ENCODE results near the gene LIME1. TPM values are rescaled to one million over a fixed set of nuclear protein-coding genes. Genes with fewer than 3 reads are reported as not detected.

The LIME1 gene
- total RNA-seq, 1 experiment from 2014 or later: 4.5 TPM

DNA sequence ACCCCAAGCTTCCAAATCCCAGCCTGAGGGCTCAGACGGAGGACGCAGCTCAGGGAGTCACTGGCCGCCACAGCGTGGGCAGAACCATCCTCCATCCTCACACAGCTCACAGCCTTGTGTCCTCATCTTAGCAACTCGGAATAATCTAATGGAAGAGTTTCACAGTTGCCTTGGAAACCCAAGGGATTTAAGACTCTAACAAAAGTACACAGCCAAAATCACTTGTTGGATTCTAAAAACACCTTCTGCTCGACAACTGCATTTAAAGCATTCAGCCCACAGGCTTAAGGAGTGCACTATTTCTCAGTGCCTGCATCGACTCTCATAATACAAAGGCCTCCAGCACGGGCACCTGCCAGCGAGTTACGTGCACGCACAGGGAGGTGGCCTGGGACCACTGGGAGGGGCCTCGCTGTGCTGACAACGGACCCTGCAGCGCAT is 49.2 kb downstream of the LIME1 start (continued):
- TF ChIP-seq, protein P1, sequence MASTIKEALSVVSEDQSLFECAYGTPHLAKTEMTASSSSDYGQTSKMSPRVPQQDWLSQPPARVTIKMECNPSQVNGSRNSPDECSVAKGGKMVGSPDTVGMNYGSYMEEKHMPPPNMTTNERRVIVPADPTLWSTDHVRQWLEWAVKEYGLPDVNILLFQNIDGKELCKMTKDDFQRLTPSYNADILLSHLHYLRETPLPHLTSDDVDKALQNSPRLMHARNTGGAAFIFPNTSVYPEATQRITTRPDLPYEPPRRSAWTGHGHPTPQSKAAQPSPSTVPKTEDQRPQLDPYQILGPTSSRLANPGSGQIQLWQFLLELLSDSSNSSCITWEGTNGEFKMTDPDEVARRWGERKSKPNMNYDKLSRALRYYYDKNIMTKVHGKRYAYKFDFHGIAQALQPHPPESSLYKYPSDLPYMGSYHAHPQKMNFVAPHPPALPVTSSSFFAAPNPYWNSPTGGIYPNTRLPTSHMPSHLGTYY (CRISPR knock-in tag; IDR thresholded peaks at IDR 0.05): no peak
- TF ChIP-seq NR2C2 (CRISPR knock-in tag; IDR thresholded peaks at IDR 0.05): no peak

DNA sequence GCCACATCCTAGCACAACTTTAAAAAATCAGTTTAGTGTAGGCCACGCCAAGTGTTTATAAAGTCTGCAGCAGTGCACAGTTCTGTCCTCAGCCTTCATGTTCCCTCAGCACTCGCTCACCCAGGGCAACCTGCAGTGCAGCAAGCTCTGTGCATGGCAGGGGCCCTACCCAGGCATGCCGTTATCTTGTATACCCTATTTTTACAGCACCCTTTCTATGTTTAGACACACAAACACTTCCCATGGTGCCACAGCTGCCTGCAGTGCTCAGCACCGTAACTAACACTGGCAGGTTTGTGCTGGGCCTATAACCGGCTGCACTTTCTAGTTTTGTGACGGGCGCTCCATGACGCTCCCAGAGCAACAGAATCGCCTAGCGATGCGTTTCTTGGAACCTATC is 50.8 kb downstream of the LIME1 start:
- ChIA-PET CTCF (interaction anchor here (0.9 to 2.1 kb wide), 5 partner anchors 12 to 77 kb away, joined by 4 to 16 read pairs (median 7); partner anchors contain the start of gene TPD52L2), POLR2A (no interaction called here)
- Mint-ChIP-seq H3K9me3 (no peaks in the 10 kb centered on the region), H3K27ac (peak overlapping the region; percentile 6; the same call in 1 of the 2 replicates), H3K27me3 (ENCODE audit: low read depth) (no peaks in the 10 kb centered on the region), H3K4me1 (0 out of 2 replicates have a peak, but pooled peaks cover 3% of the 10 kb centered on the region), H3K36me3 (no peaks in the 10 kb centered on the region), H3K4me3 (no peak overlapping the region)
- DNase-seq (ENCODE audit: low spot score) (no peak), ATAC-seq (no peak)
- TF ChIP-seq NFATC4 (CRISPR knock-in tag; IDR thresholded peaks at IDR 0.05) (no peak), JAZF1 (CRISPR knock-in tag; IDR thresholded peaks at IDR 0.05) (no peak), SP1 (CRISPR knock-in tag; conservative IDR thresholded peaks at IDR 0.05) (no peak)
- TF ChIP-seq, protein P2, sequence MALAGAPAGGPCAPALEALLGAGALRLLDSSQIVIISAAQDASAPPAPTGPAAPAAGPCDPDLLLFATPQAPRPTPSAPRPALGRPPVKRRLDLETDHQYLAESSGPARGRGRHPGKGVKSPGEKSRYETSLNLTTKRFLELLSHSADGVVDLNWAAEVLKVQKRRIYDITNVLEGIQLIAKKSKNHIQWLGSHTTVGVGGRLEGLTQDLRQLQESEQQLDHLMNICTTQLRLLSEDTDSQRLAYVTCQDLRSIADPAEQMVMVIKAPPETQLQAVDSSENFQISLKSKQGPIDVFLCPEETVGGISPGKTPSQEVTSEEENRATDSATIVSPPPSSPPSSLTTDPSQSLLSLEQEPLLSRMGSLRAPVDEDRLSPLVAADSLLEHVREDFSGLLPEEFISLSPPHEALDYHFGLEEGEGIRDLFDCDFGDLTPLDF (CRISPR knock-in tag; IDR thresholded peaks at IDR 0.05): no peak
- TF ChIP-seq, protein P3, sequence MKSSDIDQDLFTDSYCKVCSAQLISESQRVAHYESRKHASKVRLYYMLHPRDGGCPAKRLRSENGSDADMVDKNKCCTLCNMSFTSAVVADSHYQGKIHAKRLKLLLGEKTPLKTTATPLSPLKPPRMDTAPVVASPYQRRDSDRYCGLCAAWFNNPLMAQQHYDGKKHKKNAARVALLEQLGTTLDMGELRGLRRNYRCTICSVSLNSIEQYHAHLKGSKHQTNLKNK (CRISPR knock-in tag; IDR thresholded peaks at IDR 0.05): no peak

DNA sequence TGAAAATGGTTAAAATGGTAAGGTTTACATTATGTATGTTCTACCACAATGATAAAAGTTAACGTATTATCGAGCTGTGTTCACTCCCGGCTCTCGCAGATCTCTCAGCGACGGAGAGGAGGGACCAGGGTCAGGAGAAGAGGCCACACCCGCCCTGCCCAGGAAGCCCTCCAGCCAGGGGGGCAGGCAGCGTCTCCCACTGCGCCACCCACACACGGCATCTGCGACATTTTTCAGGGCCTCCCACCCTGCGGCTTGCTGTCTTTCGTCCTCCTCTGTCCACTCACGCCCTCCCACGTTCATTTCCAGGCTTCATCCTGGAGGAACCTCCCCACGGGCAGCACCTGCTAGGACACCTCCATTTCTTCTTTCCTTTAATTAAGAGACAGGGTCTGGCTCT is 51.3 kb downstream of the LIME1 start:
- H3K4me1 Mint-ChIP-seq: 0 out of 2 replicates have a peak, but pooled peaks cover 3% of the 10 kb centered on the region
- no peaks in the 10 kb centered on the region for H3K36me3 Mint-ChIP-seq
- DNase-seq (ENCODE audit: low spot score) (no peak), ATAC-seq (no peak)
- no peak overlapping the region for H3K4me3 Mint-ChIP-seq
- H3K27me3 Mint-ChIP-seq (ENCODE audit: low read depth): no peaks in the 10 kb centered on the region
- ChIA-PET POLR2A (no interaction called here), CTCF (interaction anchor here (0.9 to 2.1 kb wide), 2 partner anchors 12 to 77 kb away, joined by 4 to 16 read pairs; partner anchors contain the start of gene TPD52L2)
- no peaks in the 10 kb centered on the region for H3K9me3 Mint-ChIP-seq
- no peak for TF ChIP-seq CREM (CRISPR knock-in tag; IDR thresholded peaks at IDR 0.05)
- peak overlapping the region; percentile 33; the same call in 1 of the 2 replicates for H3K27ac Mint-ChIP-seq

Other genes starting within 250 kb of the LIME1 start
- 26.0 to 35.7 TPM (median 34.9 TPM) in 3 replicates for gene EEF1A2, start 237.6 kb upstream of the LIME1 start, total RNA-seq (2021)
- 170 to 210 TPM (median 205 TPM) in 3 replicates for gene PPDPF, start 215.9 kb upstream of the LIME1 start, total RNA-seq (2021)
- 0.22 to 0.53 TPM (median 0.32 TPM) in 3 replicates for gene PTK6, start 199.3 kb upstream of the LIME1 start, total RNA-seq (2021)
- 0.21 to 0.46 TPM (median 0.26 TPM) in 3 replicates for gene SRMS, start 188.9 kb upstream of the LIME1 start, total RNA-seq (2021)
- gene FNDC11, start 182.5 kb upstream of the LIME1 start, total RNA-seq (2021): 3.4 to 3.8 TPM (median 3.6 TPM) in 3 replicates
- 27.5 to 32.6 TPM (median 32.4 TPM) in 3 replicates for gene HELZ2, start 162.4 kb upstream of the LIME1 start, total RNA-seq (2021)
- 14.1 to 14.8 TPM (median 14.2 TPM) in 3 replicates for gene GMEB2, start 109.6 kb upstream of the LIME1 start, total RNA-seq (2021)
- gene STMN3, start 83.2 kb upstream of the LIME1 start, total RNA-seq (2021): 53.0 to 65.6 TPM (median 53.4 TPM) in 3 replicates
- 39.3 to 44.9 TPM (median 40.5 TPM) in 3 replicates for gene RTEL1, start 78.4 kb upstream of the LIME1 start, total RNA-seq (2021)
- gene TNFRSF6B, start 40.0 kb upstream of the LIME1 start, total RNA-seq (2021): not detected in 3 replicates
- 24.3 to 30.2 TPM (median 27.4 TPM) in 3 replicates for gene ARFRP1, start 28.7 kb upstream of the LIME1 start, total RNA-seq (2021)
- gene ZGPAT, start 28.6 kb upstream of the LIME1 start, total RNA-seq (2021): 28.3 to 31.0 TPM (median 30.4 TPM) in 3 replicates
- 41.6 to 47.2 TPM (median 43.3 TPM) in 3 replicates for gene SLC2A4RG, start 3.1 kb downstream of the LIME1 start, total RNA-seq (2021)
- gene ZBTB46, start 94.6 kb downstream of the LIME1 start, total RNA-seq (2021): 18.9 to 20.1 TPM (median 20.1 TPM) in 3 replicates
- 0.11 TPM in 1 of 3 replicates, not detected in the others for gene ABHD16B, start 124.8 kb downstream of the LIME1 start, total RNA-seq (2021)
- gene TPD52L2, start 128.6 kb downstream of the LIME1 start, total RNA-seq (2021): 80.8 to 87.2 TPM (median 85.6 TPM) in 3 replicates
- gene DNAJC5, start 158.5 kb downstream of the LIME1 start, total RNA-seq (2021): 28.5 to 31.5 TPM (median 29.6 TPM) in 3 replicates
- 46.8 to 51.2 TPM (median 48.0 TPM) in 3 replicates for gene UCKL1, start 219.8 kb downstream of the LIME1 start, total RNA-seq (2021)
- 19.9 to 23.3 TPM (median 20.5 TPM) in 3 replicates for gene ZNF512B, start 233.3 kb downstream of the LIME1 start, total RNA-seq (2021)
- 4.6 to 6.2 TPM (median 4.8 TPM) in 3 replicates for gene SAMD10, start 243.0 kb downstream of the LIME1 start, total RNA-seq (2021)
- gene PRPF6, start 244.5 kb downstream of the LIME1 start, total RNA-seq (2021): 79.4 to 84.6 TPM (median 80.5 TPM) in 3 replicates

All from WTC11 (cell line).